SU-DHL-6 (cell line): Measurements from ENCODE around the gene ALDOB.

Source experiments
- H2AFZ ChIP-seq: fragments of 200-600 bp; sonication (generic); 2 replicates; pipeline ENCODE4 v1.6.1; 2014; ENCODE audit warnings: low read depth, mild to moderate bottlenecking, moderate library complexity, mixed read lengths, antibody characterized with exemption, low read length; ENCODE audit not compliant: severe bottlenecking
- H3F3A ChIP-seq: fragments of 200-600 bp; shearing (Covaris generic); 2 replicates; pipeline ENCODE4 v1.6.0; 2016; ENCODE audit warnings: antibody characterized with exemption, mild to moderate bottlenecking; ENCODE audit not compliant: insufficient read depth
- H3K27ac ChIP-seq: fragments of 200-600 bp; sonication (generic); 2 replicates; pipeline ENCODE4 v1.5.1; 2016; ENCODE audit warnings: low read depth, mild to moderate bottlenecking, low read length, moderate library complexity, mixed read lengths
- H3K27me3 ChIP-seq: fragments of 200-600 bp; sonication (generic), shearing (Covaris generic); 2 replicates; pipeline ENCODE4 v1.6.0; 2014; ENCODE audit warnings: mild to moderate bottlenecking, low read length
- H3K36me3 ChIP-seq: fragments of 200-600 bp; sonication (generic); 2 replicates; pipeline ENCODE4 v1.6.1; 2014; ENCODE audit warnings: mild to moderate bottlenecking, low read length, mixed read lengths
- H3K4me2 ChIP-seq: fragments of 300-600, 200-600 bp; shearing (Covaris generic), sonication (generic); 2 replicates; pipeline ENCODE4 v1.6.0; 2014; ENCODE audit warnings: low read length, low read depth, mild to moderate bottlenecking; ENCODE audit not compliant: poor library complexity, severe bottlenecking
- H3K4me3 ChIP-seq: fragments of 200-600 bp; sonication (generic); 2 replicates; pipeline ENCODE4 v1.5.1; 2014; ENCODE audit warnings: antibody characterized with exemption, low read length, mild to moderate bottlenecking, mixed read lengths; ENCODE audit not compliant: insufficient read depth, poor library complexity, severe bottlenecking
- H3K79me2 ChIP-seq: fragments of 200-600 bp; sonication (generic); 2 replicates; pipeline ENCODE4 v1.6.1; 2014; ENCODE audit warnings: mild to moderate bottlenecking, low read length, moderate library complexity; ENCODE audit not compliant: insufficient read depth
- H3K9ac ChIP-seq: fragments of 200-600 bp; sonication (generic); 2 replicates; pipeline ENCODE4 v1.7.0; 2014; ENCODE audit warnings: mild to moderate bottlenecking, low read length
- H3K9me2 ChIP-seq: fragments of 200-600 bp; sonication (generic); replicated peaks from 2 replicates; pipeline ENCODE4 v1.6.1; 2014; ENCODE audit warnings: low read length; ENCODE audit not compliant: insufficient read depth
- H3K9me3 ChIP-seq: fragments of 200-600 bp; sonication (generic); 2 replicates; pipeline ENCODE4 v1.6.1; 2014; ENCODE audit warnings: low read length, mixed read lengths; ENCODE audit not compliant: insufficient read depth
- H4K20me1 ChIP-seq: fragments of 200-600 bp; sonication (generic); 2 replicates; pipeline ENCODE4 v1.6.1; 2014; ENCODE audit warnings: low read depth, mild to moderate bottlenecking, antibody characterized with exemption, low read length, moderate library complexity, mixed read lengths
- EZH2phosphoT487 ChIP-seq: fragments of 200-600 bp; sonication (generic), shearing (Covaris generic); conservative IDR thresholded peaks from 2 replicates; pipeline ENCODE4 v1.6.1; 2018; ENCODE audit warnings: mild to moderate bottlenecking, antibody characterized with exemption, low read length, moderate library complexity, mixed read lengths
- TF ChIP-seq, protein P1 (sequence below): fragments of 200-600 bp; sonication (generic); IDR thresholded peaks from one replicate; pipeline ENCODE4 v1.5.1; 2017; ENCODE audit warnings: antibody characterized with exemption, mild to moderate bottlenecking, low read length, moderate library complexity; ENCODE audit not compliant: insufficient read depth, poor library complexity, severe bottlenecking

ALDOB gene

DNA sequence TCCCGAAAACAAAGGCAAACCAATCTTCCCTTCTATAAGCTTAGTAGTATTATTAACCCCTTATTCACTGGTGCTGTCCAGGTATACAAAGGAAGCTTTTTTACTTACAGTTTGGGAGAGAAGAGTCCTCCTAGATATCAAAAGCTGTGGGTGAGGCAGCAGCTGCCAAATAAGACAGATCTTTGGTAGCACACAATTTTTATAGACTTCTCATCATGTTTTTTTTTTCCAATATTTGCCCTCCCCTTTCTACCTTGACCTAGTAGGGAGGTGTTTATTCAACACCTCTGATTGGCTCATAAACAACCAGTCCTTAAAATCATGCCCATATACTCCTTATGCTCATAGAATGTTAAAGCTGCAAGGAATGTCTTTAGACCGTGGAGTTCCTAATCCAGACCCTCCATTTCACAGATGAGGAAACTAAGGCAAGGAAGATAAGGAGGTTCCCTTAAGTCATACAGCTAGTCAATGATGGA, at the start of gene ALDOB:
TSS of gene ALDOB (minus strand) at position 174 of the 479 bp plus-strand sequence. CDS start 4,887 bp downstream, outside the sequence.
- Histone ChIP-seq H4K20me1 (no peaks in the 10 kb centered on the region), H3K36me3 (no peaks in the 10 kb centered on the region), H3K27ac (no peak within 1 kb of the TSS), H3K4me3 (no peak within 1 kb of the TSS), H3F3A (no peaks in the 10 kb centered on the region), H3K27me3 (no peaks in the 10 kb centered on the region), H3K9ac (no peak within 1 kb of the TSS), H3K4me2 (no peak within 1 kb of the TSS), H3K9me2 (no peaks in the 10 kb centered on the region), H3K9me3 (no peaks in the 10 kb centered on the region), H2AFZ (no peak within 1 kb of the TSS), H3K79me2 (no peaks in the 10 kb centered on the region)
- TF ChIP-seq, protein P1, sequence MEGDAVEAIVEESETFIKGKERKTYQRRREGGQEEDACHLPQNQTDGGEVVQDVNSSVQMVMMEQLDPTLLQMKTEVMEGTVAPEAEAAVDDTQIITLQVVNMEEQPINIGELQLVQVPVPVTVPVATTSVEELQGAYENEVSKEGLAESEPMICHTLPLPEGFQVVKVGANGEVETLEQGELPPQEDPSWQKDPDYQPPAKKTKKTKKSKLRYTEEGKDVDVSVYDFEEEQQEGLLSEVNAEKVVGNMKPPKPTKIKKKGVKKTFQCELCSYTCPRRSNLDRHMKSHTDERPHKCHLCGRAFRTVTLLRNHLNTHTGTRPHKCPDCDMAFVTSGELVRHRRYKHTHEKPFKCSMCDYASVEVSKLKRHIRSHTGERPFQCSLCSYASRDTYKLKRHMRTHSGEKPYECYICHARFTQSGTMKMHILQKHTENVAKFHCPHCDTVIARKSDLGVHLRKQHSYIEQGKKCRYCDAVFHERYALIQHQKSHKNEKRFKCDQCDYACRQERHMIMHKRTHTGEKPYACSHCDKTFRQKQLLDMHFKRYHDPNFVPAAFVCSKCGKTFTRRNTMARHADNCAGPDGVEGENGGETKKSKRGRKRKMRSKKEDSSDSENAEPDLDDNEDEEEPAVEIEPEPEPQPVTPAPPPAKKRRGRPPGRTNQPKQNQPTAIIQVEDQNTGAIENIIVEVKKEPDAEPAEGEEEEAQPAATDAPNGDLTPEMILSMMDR, result no peak
- no peak for TF ChIP-seq EZH2phosphoT487

DNA sequence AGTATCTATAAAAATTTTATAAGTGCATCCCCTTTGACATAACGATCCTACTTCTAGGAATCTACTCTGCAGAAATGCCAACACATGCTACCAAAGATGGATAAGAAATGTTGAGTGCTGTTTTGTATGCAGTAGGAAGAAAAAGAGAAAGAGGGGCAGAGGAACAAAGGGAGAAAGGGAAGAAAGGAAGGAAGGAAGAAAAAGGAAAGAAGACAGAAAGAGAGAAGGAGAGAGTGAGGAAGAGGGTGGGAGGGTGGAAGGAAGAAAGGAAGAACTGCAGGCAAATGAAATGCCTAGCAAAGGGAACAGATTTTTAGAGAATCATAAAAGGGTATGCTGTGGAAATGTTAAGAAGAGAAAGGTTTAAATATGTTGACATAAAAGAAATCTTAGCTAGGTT, 48.5 kb upstream of the ALDOB start:
- H3K4me2 ChIP-seq, result no peak overlapping the region
- H3K27me3 ChIP-seq, result no peaks in the 10 kb centered on the region
- TF ChIP-seq EZH2phosphoT487, result no peak
- TF ChIP-seq, protein P1, result no peak

DNA sequence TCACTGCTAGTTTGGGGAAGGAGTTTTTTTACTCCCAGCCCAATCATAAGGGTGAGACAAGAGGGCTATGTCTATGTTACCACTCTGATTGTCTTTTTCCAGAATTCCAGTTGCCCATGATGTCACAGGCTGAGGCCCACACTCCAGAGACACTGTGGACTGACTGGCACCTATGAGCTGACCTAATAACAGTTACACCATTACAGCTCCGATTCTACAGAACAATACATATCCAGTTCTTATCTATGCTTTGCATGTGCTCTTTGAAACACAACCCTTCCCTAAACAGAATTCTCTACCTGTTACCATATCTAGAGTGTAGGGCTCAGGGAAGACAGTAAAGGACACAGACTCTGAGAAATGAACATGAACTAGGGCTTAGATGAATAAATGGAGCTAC, 45.7 kb upstream of the ALDOB start:
- TF ChIP-seq, protein P1, result no peak
- no peak for TF ChIP-seq EZH2phosphoT487
- Histone ChIP-seq H3K27ac (no peak overlapping the region), H3K4me3 (no peak overlapping the region), H3K36me3 (no peaks in the 10 kb centered on the region), H3K9ac (no peak overlapping the region), H3K9me2 (no peaks in the 10 kb centered on the region), H3F3A (no peaks in the 10 kb centered on the region), H3K27me3 (no peaks in the 10 kb centered on the region), H2AFZ (no peak overlapping the region), H3K4me2 (no peak overlapping the region), H3K9me3 (no peaks in the 10 kb centered on the region), H3K79me2 (no peaks in the 10 kb centered on the region), H4K20me1 (no peaks in the 10 kb centered on the region)

More for the DNA sequence above, 48.5 kb upstream of the ALDOB start:
- Histone ChIP-seq H3K9me2 (no peaks in the 10 kb centered on the region), H3K9ac (no peak overlapping the region), H3K9me3 (no peaks in the 10 kb centered on the region), H2AFZ (no peak overlapping the region), H3K27ac (no peak overlapping the region), H3F3A (no peaks in the 10 kb centered on the region), H3K36me3 (no peaks in the 10 kb centered on the region), H4K20me1 (no peaks in the 10 kb centered on the region), H3K4me3 (no peak overlapping the region), H3K79me2 (no peaks in the 10 kb centered on the region)

DNA sequence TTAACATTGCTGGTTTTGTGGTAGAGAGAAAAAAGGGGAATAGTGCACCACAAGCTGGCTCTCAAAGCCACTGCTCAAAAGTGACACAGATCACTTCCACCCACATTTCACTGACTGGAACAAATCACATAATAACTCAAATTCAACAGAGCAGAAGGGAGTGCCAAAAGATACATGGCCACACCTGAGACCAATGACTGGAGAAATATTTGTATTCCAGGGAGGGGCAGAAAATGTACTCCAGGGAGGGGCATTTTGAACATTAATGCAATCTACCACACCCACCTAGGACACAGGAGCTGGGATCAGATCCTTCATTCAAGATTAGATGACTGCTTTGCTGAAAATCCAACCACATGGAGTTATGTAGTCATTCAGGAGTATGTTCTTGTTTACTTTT, 44.8 kb upstream of the ALDOB start:
- no peaks in the 10 kb centered on the region for H3K79me2 ChIP-seq
- H3K9me3 ChIP-seq, result no peaks in the 10 kb centered on the region
- no peaks in the 10 kb centered on the region for H3K27me3 ChIP-seq
- H4K20me1 ChIP-seq, result no peaks in the 10 kb centered on the region
- H3K4me2 ChIP-seq, result no peak overlapping the region
- TF ChIP-seq EZH2phosphoT487, result no peak
- TF ChIP-seq, protein P1, result no peak
- H2AFZ ChIP-seq, result no peak overlapping the region
- H3K9me2 ChIP-seq, result no peaks in the 10 kb centered on the region
- H3K36me3 ChIP-seq, result no peaks in the 10 kb centered on the region
- H3K9ac ChIP-seq, result no peak overlapping the region
- no peaks in the 10 kb centered on the region for H3F3A ChIP-seq
- no peak overlapping the region for H3K27ac ChIP-seq
- no peak overlapping the region for H3K4me3 ChIP-seq
